Measurements from ENCODE around the gene HS2ST1. TPM values are rescaled to one million over a fixed set of nuclear protein-coding genes. Genes with fewer than 3 reads are reported as not detected.

HS2ST1 gene
- polyA plus RNA-seq, 2 of the 4 experiments (the other 2 are of a cell fraction), result 15.7 to 26.7 TPM

GRCh38 chr1:86871001-86871400 is 43.4 kb upstream of the HS2ST1 start (continued):
- TF ChIP-seq RNF2 (IDR thresholded peaks at IDR 0.05; ENCODE audit: borderline replicate concordance, low read depth) (no peak), MAZ (IDR thresholded peaks at IDR 0.05; ENCODE audit: borderline replicate concordance, low read depth, low read length) (no peak), ZSCAN20 (CRISPR knock-in tag; IDR thresholded peaks at IDR 0.05) (no peak)

GRCh38 chr1:86872086-86872485 is 42.3 kb upstream of the HS2ST1 start:
- no peak overlapping the region for H3K27ac ChIP-seq
- H3K4me3 ChIP-seq, result no peak overlapping the region
- H3K4me2 ChIP-seq, result no peak overlapping the region
- FAIRE-seq (no peak), ATAC-seq (no peak), DNase-seq (ENCODE audit: low read depth in 1 of 2, low spot score in 1 of 2) (no peak)
- WGBS (ENCODE audit: missing lambda C conversion rate), result 88% methylated on average over 8 of the region's 8 CpGs
- TF ChIP-seq CTCF (IDR thresholded peaks at IDR 0.05) (no peak), HMGXB4 (CRISPR knock-in tag; IDR thresholded peaks at IDR 0.05; ENCODE audit: borderline replicate concordance) (no peak), CBX8 (IDR thresholded peaks at IDR 0.05) (no peak), FOXS1 (CRISPR knock-in tag; IDR thresholded peaks at IDR 0.05) (no peak), CHD2 (IDR thresholded peaks at IDR 0.05; ENCODE audit: low read length, partially characterized antibody) (no peak), PHF8 (IDR thresholded peaks at IDR 0.05; ENCODE audit: borderline replicate concordance, low read depth) (no peak), GATA3 (IDR thresholded peaks at IDR 0.05; ENCODE audit: borderline replicate concordance) (no peak), MYC (IDR thresholded peaks at IDR 0.05; ENCODE audit: borderline replicate concordance, low read length) (no peak)
- CTCF ChIA-PET, result no interaction called here
- H3K4me1 ChIP-seq, result peaks cover 22% of the 10 kb centered on the region; the same call in 2 of the 3 replicates
- no peaks in the 10 kb centered on the region for H3K9me3 ChIP-seq
- POLR2A ChIA-PET, result no interaction called here

- POLR2A ChIA-PET, result no interaction called here
- DNase-seq (ENCODE audit: low read depth in 1 of 2, low spot score in 1 of 2) (no peak), ATAC-seq (no peak), FAIRE-seq (no peak)
- H3K4me1 ChIP-seq, result peaks cover 13% of the 10 kb centered on the region; the same call in 2 of the 3 replicates
- WGBS (ENCODE audit: missing lambda C conversion rate), result 86% methylated on average over 1 of the region's 1 CpG
- no peak overlapping the region for H3K27ac ChIP-seq
- no peak overlapping the region for H3K4me3 ChIP-seq
- CTCF ChIA-PET, result no interaction called here
- TF ChIP-seq ZFP36 (IDR thresholded peaks at IDR 0.05; ENCODE audit: borderline replicate concordance, partially characterized antibody) (no peak), MAFK (IDR thresholded peaks at IDR 0.05; ENCODE audit: partially characterized antibody) (no peak), JUNB (IDR thresholded peaks at IDR 0.05) (no peak), RAD21 (conservative IDR thresholded peaks at IDR 0.05 in 1 of 2, IDR thresholded peaks at IDR 0.05 in 1 of 2) (no peak)
- H3K9me3 ChIP-seq, result no peaks in the 10 kb centered on the region
- no peak overlapping the region for H3K4me2 ChIP-seq
These were observed 38.7 kb upstream of the HS2ST1 start for GRCh38 chr1:86875722-86876121.

GRCh38 chr1:86887479-86888162 is 26.8 kb upstream of the HS2ST1 start:
- 88% methylated on average over 4 of the region's 5 CpGs for WGBS (ENCODE audit: missing lambda C conversion rate)
- H3K4me1 ChIP-seq, result no peaks in the 10 kb centered on the region
- POLR2A ChIA-PET, result no interaction called here
- no peak overlapping the region for H3K27ac ChIP-seq
- DNase-seq (ENCODE audit: low read depth in 1 of 2, low spot score in 1 of 2) (no peak), ATAC-seq (no peak), FAIRE-seq (no peak)
- H3K9me3 ChIP-seq, result no peaks in the 10 kb centered on the region
- no peak overlapping the region for H3K4me2 ChIP-seq
- CTCF ChIA-PET, result no interaction called here
- H3K4me3 ChIP-seq, result no peak overlapping the region
- TF ChIP-seq CBX2 (IDR thresholded peaks at IDR 0.05; ENCODE audit: borderline replicate concordance, low read depth) (no peak), JUNB (IDR thresholded peaks at IDR 0.05) (no peak), MAZ (IDR thresholded peaks at IDR 0.05; ENCODE audit: borderline replicate concordance, low read depth, low read length) (no peak), RAD21 (conservative IDR thresholded peaks at IDR 0.05 in 1 of 2, IDR thresholded peaks at IDR 0.05 in 1 of 2) (no peak), BHLHE40 (IDR thresholded peaks at IDR 0.05; ENCODE audit: low read depth, low read length) (no peak), REST (IDR thresholded peaks at IDR 0.05) (no peak), POLR2AphosphoS2 (conservative IDR thresholded peaks at IDR 0.05; ENCODE audit: low read length) (no peak), HES2 (IDR thresholded peaks at IDR 0.05) (no peak), MAFK (IDR thresholded peaks at IDR 0.05; ENCODE audit: partially characterized antibody) (no peak), PHF8 (IDR thresholded peaks at IDR 0.05; ENCODE audit: borderline replicate concordance, low read depth) (no peak), FOSL2 (IDR thresholded peaks at IDR 0.05) (no peak), FOSL2 (CRISPR knock-in tag; IDR thresholded peaks at IDR 0.05) (no peak), NR3C1 (IDR thresholded peaks at IDR 0.05) (no peak), CEBPB (IDR thresholded peaks at IDR 0.05) (no peak)
